ENCODE results near the gene EXOC1L.

Gene EXOC1L

DNA sequence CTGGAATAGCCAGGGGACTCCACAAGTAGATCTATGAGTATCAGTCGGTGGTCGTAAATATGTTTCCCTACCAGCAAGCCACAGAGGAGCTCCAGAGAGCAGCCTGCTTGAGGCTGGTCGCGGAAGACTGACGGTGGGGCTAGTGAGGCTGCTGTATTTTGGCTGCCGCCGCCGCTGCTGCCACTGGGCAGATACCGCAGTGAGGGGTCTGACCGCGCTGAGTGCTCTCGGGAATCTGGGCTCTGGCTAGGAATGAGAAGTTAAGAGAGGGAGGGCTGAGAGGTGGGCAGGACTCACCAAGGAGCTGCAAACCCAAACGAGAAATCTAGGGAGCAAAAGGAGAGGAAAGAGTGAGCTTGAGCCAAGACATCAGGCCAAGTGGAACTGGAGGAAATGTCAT lies at the start of gene EXOC1L:
EXOC1L (plus strand) TSS at position 157 of the 400 bp plus-strand sequence; CDS start at position 394, 237 bp downstream.
- DNase-seq (ENCODE audit: low read depth), result no peak

GRCh38 chr4:55770662-55771061 lies 48.9 kb upstream of the EXOC1L start:
- DNase-seq (ENCODE audit: low read depth), result no peak

GRCh38 chr4:55781341-55781740 lies 38.2 kb upstream of the EXOC1L start:
- DNase-seq (ENCODE audit: low read depth), result no peak

- DNase-seq (ENCODE audit: low read depth), result no peak
Measured at GRCh38 chr4:55781812-55782211, 37.8 kb upstream of the EXOC1L start.

DNA sequence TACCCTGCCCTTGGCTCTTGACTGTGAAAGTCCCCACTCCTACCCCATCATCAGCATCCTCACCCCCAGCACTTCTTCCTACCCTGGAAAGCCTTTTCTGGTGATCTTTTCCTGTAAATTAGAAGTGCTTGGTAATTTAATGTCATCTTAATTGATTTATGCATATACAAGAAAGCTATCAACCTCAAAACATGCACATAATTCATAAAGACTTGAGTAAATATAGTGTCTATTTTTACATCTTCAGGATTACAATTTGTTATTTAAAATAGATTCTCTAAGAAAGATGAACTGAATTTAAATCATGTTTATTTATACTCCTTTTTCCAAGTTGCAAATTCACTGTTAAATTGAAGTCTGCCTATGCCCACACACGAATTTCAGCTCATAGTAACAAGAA lies 36.0 kb upstream of the EXOC1L start:
- DNase-seq (ENCODE audit: low read depth), result no peak

- DNase-seq (ENCODE audit: low read depth), result no peak
Measured at GRCh38 chr4:55784747-55785146, 34.8 kb upstream of the EXOC1L start.

- no peak for DNase-seq (ENCODE audit: low read depth)
Measured at GRCh38 chr4:55791666-55792065, 27.9 kb upstream of the EXOC1L start.

- no peak for DNase-seq (ENCODE audit: low read depth)
Measured at GRCh38 chr4:55793479-55793878, 26.1 kb upstream of the EXOC1L start.

GRCh38 chr4:55794053-55794452 lies 25.5 kb upstream of the EXOC1L start:
- no peak for DNase-seq (ENCODE audit: low read depth)

- no peak for DNase-seq (ENCODE audit: low read depth)
Measured at GRCh38 chr4:55795341-55795740, 24.2 kb upstream of the EXOC1L start.

GRCh38 chr4:55801498-55801897 lies 18.1 kb upstream of the EXOC1L start:
- no peak for DNase-seq (ENCODE audit: low read depth)

GRCh38 chr4:55807556-55807955 lies 12.0 kb upstream of the EXOC1L start:
- no peak for DNase-seq (ENCODE audit: low read depth)

- no peak for DNase-seq (ENCODE audit: low read depth)
Measured at GRCh38 chr4:55808186-55808585, 11.4 kb upstream of the EXOC1L start.

GRCh38 chr4:55808632-55809031 lies 11.0 kb upstream of the EXOC1L start:
- DNase-seq (ENCODE audit: low read depth), result no peak

DNA sequence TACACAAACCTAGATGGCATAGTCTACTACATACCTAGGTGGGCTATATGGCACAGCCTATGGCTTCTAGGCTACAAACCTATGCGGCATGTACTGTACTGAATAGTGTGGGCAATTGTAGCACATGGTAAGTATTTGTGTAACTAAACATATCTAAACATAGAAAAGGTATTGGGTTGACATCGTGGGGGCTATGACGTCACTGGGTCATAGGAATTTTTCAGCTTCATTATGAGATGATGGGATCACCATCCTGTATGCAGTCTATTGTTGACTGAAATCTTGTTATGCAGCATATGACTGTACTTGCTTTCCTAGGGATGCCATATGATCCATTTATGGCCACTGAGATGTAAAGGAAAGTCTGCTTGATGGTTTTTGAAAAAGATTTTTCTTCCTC lies 1.9 kb upstream of the EXOC1L start:
- DNase-seq (ENCODE audit: low read depth), result no peak

DNA sequence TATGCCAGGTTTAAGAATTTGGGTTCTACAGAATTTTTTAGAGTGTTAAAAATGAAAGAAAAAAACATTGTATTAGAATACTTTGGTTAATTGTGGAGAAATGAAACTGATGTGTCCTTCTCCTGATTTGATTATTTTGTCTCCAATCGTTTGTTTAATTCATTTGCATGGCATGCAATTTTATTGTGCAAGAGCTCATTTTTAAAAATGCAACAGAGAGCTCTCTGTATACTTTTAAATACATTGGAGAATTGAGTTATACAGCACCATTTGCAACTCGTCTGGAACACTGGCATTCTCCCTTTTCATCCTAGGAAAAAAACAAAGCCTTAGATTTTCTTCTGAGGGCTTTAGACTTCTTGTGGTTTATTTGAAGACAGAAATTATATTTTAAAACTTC lies 689 bp downstream of the EXOC1L start:
- DNase-seq (ENCODE audit: low read depth), result no peak

- DNase-seq (ENCODE audit: low read depth), result no peak
Measured at GRCh38 chr4:55822329-55822728, 2.7 kb downstream of the EXOC1L start.

DNA sequence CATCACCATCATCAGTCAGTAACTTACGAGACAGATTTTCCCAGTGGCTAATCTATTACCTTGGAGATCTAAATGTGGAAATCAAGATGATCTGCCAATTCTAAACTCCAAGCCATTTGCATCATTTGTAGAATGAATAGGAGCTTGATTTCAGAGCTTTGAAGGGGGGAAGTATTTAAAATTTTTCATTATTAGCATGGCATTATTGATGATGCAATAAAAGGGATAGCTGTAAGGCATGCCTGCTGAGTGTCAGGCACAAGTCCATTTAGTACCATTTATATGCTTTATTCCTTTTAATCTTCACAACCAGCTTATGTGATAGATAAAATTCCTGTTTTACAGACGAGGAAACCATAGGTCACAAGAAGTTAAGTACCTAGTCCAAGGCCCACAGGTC lies 5.3 kb downstream of the EXOC1L start:
- DNase-seq (ENCODE audit: low read depth), result no peak

DNA sequence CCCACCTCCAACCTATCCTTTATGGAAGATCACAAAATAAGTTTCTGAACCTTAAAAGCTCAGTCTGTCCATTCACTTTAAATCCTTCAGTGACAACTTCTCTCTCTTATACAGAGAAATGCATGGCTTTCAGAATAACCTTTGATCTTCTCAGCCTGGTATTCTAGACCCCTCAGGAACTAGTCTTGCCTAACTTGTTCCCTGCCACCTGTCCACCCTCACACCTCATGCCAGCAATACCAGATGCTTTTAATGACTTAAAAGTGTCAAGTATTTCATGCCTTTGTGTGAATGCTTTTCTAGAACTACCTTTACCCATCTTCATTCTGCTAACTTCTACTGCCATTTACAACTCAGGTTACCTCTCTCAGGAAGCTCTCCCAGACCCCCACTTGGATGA lies 7.4 kb downstream of the EXOC1L start:
- no peak for DNase-seq (ENCODE audit: low read depth)

DNA sequence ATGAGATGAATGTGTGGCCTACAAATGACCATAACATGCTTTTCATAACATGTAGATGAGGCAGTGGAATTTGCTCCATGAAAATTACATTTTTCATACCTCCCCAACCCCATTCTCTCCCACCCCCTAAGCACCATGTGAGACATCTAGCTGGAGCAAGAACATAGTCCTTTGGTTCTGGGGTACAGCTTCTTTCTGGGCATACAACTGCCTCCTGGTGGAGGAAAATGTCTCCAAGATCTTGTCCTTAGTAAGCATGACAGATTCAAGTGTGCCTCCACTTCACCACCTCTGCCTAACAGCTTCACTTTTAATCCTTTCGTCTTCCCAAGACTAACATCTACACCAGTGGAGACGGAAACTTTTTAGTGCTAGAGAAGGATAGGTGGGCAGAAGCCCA lies 8.0 kb downstream of the EXOC1L start:
- DNase-seq (ENCODE audit: low read depth), result no peak

- DNase-seq (ENCODE audit: low read depth), result no peak
Measured at GRCh38 chr4:55830048-55830447, 10.5 kb downstream of the EXOC1L start.

DNA sequence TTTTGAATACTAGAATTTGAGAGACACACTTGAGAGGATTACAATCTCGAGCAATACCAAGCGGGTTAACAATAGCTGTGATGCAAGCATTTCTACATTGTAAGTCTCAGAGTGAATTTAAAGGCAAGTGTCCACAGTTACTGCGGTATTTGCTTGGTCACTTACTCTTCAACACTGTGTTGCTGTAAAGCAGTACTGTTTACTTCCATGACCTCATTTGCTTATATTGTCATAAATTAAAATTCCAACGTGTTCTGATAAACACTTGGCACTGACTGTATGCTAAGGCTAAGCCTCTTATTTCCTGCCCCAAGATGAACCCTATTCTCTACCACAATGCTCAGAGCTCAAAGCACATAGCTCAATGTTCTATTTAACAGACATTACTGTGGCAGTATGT lies 11.1 kb downstream of the EXOC1L start:
- peak; percentile 12 for DNase-seq (ENCODE audit: low read depth)

DNA sequence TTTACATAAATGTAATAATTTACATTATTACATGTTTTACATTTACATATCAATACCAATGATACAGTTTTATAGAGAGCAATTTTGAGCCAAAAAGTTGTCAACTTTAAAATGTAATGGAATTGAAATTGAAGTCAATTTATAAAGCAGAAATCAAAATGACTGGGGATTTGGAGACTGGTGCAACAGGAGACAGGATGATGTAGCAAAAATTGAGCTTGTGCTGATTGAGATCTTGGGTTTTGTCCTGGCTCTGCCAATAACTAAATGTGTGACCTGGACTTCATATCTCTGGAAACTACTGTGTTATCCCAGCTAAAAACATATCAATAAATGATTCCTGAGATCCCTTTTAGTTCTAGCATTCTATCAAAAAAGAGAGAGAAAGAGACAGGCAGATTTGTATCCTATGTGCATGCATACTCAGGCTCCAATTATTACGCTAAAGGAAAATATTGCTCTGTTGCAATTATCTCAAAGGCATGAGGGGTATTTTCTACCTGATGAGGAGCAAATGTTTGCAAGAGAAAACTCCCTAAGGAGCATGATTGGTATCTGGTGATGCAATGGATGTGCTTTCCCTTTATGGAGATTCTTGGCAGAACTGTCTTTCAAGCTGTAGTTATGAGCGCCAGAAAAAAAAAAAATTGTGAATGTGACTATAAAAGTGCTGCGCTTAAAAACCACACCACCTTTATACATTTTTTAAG lies 14.7 kb downstream of the EXOC1L start:
- DNase-seq (ENCODE audit: low read depth), result no peak

DNA sequence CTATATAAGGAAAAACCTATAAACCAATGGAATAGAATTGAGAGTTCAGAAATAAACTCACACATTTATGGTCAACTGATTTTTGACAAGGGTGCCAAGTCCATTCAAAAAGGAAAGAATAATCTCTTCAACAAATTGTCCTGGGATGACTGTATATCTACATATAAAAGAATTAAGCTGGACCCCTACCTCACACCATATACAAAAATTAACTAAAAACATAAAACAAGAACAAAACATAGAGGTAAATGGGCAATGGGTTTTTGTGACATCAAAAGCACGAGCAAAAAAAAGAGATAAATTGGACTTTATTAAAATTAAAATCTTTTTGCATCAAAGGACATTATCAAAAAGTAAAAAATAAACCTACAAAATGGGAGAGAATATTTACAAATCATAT lies 18.3 kb downstream of the EXOC1L start:
- DNase-seq (ENCODE audit: low read depth), result no peak

DNA sequence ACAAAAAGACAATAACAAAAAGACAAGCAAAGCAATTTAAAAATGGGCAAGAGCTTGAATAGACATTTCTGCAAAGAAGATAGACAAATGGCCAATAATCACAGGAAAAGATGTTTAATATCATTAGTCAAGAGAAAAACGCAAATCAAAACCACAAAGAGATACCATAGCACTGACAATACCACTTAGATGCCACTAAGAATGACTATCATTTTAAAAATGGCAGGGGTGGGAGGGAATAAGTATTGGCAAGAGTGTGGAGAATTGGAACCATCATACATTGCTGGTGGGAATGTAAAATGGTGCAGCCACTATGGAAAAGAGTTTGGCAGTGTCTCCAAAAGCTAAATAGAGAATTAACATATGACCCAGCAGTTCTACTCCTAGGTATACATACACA lies 18.8 kb downstream of the EXOC1L start:
- no peak for DNase-seq (ENCODE audit: low read depth)
